ENCODE measurements around the gene FHOD3. TPM values are rescaled to one million over a fixed set of nuclear protein-coding genes. Genes with fewer than 3 reads are reported as not detected.
A peak's percentile ranks its signal among the peaks of the same experiment; 100 is the strongest.

The FHOD3 gene
- total RNA-seq, 2 experiments from 2014 or later: not detected

- intact Hi-C loops (cut with micrococcal nuclease): no loop called here
- DNase-seq (no peak), ATAC-seq (no peak)
- Mint-ChIP-seq H3K4me1 (ENCODE audit: low read depth) (no peaks in the 10 kb centered on the region), H3K36me3 (ENCODE audit: low read depth) (no peaks in the 10 kb centered on the region), H3K9me3 (no peaks in the 10 kb centered on the region), H3K4me3 (no peak overlapping the region), H3K27ac (no peak overlapping the region), H3K27me3 (no peaks in the 10 kb centered on the region)
- no peak for TF ChIP-seq CTCF (IDR thresholded peaks at IDR 0.05)
- ChIA-PET POLR2A (no interaction called here), CTCF (no interaction called here)
Observed at GRCh38 chr18:36406805-36407204, 109.3 kb downstream of the FHOD3 start.

GRCh38 chr18:36408606-36409005, 111.1 kb downstream of the FHOD3 start:
- Mint-ChIP-seq H3K4me3 (no peak overlapping the region), H3K9me3 (no peaks in the 10 kb centered on the region), H3K27ac (no peak overlapping the region), H3K36me3 (ENCODE audit: low read depth) (no peaks in the 10 kb centered on the region), H3K4me1 (ENCODE audit: low read depth) (no peaks in the 10 kb centered on the region), H3K27me3 (no peaks in the 10 kb centered on the region)
- ATAC-seq (no peak), DNase-seq (no peak)
- POLR2A ChIA-PET: no interaction called here
- intact Hi-C loops (cut with micrococcal nuclease): no loop called here
- CTCF ChIA-PET: no interaction called here
- TF ChIP-seq CTCF (IDR thresholded peaks at IDR 0.05): no peak

GRCh38 chr18:36409779-36410178, 112.3 kb downstream of the FHOD3 start:
- no peak for DNase-seq
- no peak for ATAC-seq
- CTCF ChIA-PET: no interaction called here
- Mint-ChIP-seq H3K36me3 (ENCODE audit: low read depth) (no peaks in the 10 kb centered on the region), H3K27me3 (no peaks in the 10 kb centered on the region), H3K4me3 (no peak overlapping the region), H3K9me3 (no peaks in the 10 kb centered on the region), H3K27ac (no peak overlapping the region), H3K4me1 (ENCODE audit: low read depth) (no peaks in the 10 kb centered on the region)
- no peak for TF ChIP-seq CTCF (IDR thresholded peaks at IDR 0.05)
- intact Hi-C loops (cut with micrococcal nuclease): no loop called here
- POLR2A ChIA-PET: no interaction called here

GRCh38 chr18:36410346-36410745, 112.8 kb downstream of the FHOD3 start:
- DNase-seq (no peak), ATAC-seq (no peak)
- H3K4me1 Mint-ChIP-seq (ENCODE audit: low read depth): no peaks in the 10 kb centered on the region
- POLR2A ChIA-PET: no interaction called here
- H3K36me3 Mint-ChIP-seq (ENCODE audit: low read depth): no peaks in the 10 kb centered on the region
- H3K27ac Mint-ChIP-seq: no peak overlapping the region
- H3K9me3 Mint-ChIP-seq: no peaks in the 10 kb centered on the region
- no peak for TF ChIP-seq CTCF (IDR thresholded peaks at IDR 0.05)
- H3K27me3 Mint-ChIP-seq: no peaks in the 10 kb centered on the region
- CTCF ChIA-PET: interaction anchor here (1.3 kb wide), 1 partner anchor 18 kb away, joined by 3 read pairs; no protein-coding TSS in a partner anchor
- intact Hi-C loops (cut with micrococcal nuclease): no loop called here
- no peak overlapping the region for H3K4me3 Mint-ChIP-seq

- no peak overlapping the region for H3K27ac Mint-ChIP-seq
- DNase-seq (peak; percentile 7), ATAC-seq (no peak)
- no peak for TF ChIP-seq CTCF (IDR thresholded peaks at IDR 0.05)
- intact Hi-C loops (cut with micrococcal nuclease): no loop called here
- POLR2A ChIA-PET: no interaction called here
- H3K27me3 Mint-ChIP-seq: no peaks in the 10 kb centered on the region
- no peaks in the 10 kb centered on the region for H3K9me3 Mint-ChIP-seq
- no peaks in the 10 kb centered on the region for H3K36me3 Mint-ChIP-seq (ENCODE audit: low read depth)
- CTCF ChIA-PET: interaction anchor here (1.1 to 1.3 kb wide), 2 partner anchors 9 to 19 kb away, joined by 3 to 6 read pairs; no protein-coding TSS in a partner anchor
- no peak overlapping the region for H3K4me3 Mint-ChIP-seq
- no peaks in the 10 kb centered on the region for H3K4me1 Mint-ChIP-seq (ENCODE audit: low read depth)
Observed at GRCh38 chr18:36411745-36412168, 114.2 kb downstream of the FHOD3 start.
